Measurements from ENCODE around the gene DHPS.
"Not testable (repeated sequence)": the region's sequence is repeated elsewhere in the genome, so short reads cannot be mapped to it uniquely, and the experiment has no call there.

DHPS gene

DNA sequence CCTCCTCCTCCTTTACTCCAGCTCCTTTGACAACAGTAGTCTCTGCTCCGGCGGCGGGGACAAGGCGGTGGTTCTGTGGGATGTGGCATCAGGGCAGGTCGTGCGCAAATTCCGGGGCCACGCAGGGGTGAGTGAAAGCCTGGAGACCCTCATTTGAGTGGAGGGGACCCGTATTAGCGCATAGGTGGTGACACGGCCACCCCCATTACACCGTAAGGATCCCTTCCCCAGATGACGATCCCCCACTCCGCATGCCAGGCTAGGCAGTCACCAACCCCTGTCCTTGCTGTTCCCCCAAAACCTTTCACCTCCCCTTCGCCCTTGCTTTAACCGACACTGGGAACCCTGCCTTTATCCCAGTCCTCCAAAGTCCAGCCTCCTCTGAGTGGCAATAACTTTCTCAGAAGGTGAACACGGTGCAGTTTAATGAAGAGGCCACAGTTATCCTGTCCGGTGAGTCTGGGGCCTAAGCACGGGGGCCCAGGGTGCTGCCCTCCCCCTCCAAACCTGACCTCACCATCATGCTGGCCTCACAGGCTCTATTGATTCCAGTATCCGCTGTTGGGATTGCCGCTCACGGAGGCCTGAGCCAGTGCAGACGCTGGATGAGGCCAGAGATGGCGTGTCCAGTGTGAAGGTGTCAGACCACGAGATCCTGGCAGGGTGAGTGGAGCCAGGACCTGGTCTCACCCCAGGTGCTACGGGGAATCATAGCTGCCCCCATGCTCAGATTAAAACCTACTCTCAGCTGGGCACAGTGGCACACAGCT is 11.3 kb downstream of the DHPS start:
- no peak for DNase-seq

DNA sequence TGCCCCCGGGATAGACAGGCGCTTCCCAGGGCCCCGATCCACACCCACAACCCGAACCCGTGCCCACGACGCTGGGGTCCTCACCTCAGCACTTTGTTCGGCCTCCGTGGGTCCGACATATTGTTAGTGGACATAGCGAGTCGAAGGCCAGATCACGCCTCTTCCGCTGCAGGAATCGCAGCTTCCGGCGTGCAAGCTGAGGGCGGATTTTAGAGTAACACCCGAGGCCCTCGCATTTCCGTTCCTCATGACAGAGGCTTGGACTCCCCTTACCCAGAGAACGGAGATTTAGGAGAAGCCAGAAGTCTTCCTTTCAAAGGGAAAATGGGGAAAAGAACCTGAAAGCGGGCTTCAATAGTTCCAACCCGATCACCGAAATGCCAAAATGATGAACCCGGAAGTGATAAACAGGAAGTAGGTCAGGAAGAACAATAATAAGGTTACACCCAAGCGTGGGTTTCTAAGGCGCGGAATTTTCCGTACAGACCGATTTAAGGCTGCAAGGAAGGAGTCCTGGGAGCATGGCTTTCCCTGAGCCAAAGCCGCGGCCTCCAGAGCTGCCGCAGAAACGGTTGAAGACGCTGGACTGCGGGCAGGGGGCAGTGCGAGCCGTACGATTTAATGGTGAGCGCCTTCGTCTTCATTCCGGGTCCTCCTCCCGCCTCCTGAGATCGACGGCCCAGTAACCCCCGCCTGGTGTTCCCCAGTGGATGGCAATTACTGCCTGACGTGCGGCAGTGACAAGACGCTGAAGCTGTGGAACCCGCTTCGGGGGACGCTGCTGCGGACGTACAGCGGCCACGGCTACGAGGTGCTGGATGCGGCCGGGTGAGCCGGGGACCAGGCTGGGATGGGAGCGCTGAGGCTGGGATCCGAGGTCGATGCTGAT is 12.2 kb downstream of the DHPS start:
- DNase-seq: peak; percentile 81

DNA sequence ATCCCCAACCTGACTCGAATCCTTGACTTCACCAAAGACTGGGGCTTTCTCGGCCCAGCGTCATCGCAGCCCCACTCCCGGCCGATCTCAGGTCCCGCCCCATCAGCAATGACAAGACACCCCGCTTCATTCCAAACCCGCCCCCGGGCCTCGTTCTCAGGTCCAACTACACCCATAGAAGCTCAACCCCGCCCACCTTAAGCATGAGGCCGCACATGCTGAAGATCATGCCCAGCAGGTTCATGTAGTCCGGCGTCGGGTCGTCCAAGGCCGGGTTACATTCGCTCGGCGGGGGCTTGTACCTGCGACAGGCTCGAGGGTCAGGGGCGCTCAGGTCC is 12.8 kb downstream of the DHPS start:
- DNase-seq: peak; percentile 78

DNA sequence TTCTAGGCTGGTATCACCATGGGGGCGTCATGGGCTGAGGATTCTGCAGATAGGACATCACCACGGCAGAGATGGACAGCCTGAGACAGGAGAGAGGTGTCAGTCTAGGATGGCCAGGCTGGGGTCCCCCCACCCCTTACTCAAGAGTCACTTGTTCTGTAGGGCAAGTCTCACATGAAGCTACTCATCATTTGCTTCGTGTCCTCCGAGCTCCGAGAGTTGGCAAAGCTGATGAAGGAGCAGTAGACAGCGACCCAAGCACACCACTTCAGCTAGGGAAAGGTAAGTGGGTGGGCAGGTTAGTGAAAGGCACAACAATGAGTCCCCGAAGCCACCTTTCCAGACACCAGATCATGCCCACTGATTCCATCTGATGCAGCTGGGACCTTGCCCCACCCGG is 13.3 kb downstream of the DHPS start:
- DNase-seq: no peak

- DNase-seq: no peak
Measured at GRCh38 chr19:12667731-12668302, 13.9 kb downstream of the DHPS start.

DNA sequence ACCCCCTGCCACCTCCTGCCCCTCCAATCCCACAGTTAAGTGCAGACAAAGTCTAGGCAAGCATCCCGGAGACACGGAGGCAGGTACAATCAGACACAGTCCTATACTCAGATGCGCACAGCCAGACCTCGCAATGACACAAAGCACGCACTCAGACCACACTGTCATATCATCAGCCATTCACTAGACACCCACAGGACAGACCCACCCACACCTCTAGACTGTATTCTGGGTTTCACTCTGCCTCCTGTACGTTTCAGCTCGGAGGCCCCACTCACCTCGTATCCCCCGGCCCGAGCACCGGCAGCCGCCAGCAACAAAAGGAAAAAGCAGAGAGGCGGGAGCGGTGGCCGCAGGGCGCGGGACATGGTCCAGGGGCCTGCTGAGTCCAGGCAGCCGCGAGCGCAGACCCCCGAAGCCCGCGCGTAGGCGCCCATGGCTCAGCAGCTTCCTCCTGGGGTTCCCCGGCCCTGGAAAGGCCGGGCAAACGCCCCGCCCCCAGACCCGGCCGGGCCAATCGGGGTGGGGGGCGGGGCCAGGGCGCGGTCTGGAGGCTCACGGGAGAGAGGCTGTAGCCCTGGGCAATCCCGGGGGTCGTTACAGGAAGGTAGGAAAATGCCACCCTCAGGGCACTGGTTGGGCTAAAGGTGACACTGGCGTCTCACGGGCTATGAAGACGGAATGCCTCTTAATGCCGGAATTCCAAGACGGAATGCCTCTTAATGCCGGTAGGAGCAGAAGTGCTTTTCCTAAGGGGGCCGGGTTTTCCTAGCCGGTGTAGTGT is 15.2 kb downstream of the DHPS start, which contains the start of the genes MAN2B1 and WDR83:
Gene MAN2B1, minus strand, starts transcription at position 478 of the 784 bp plus-strand sequence. Its CDS starts 41 bp downstream, at position 437.
Gene WDR83, plus strand, starts transcription at position 543 of the 784 bp plus-strand sequence. CDS start 2,984 bp downstream, outside the sequence.
- DNase-seq: peak; percentile 85

- DNase-seq: peak; percentile 34
Measured at GRCh38 chr19:12665671-12666264, 15.9 kb downstream of the DHPS start.

GRCh38 chr19:12665281-12665573 is 16.5 kb downstream of the DHPS start:
- peak; percentile 75 for DNase-seq

GRCh38 chr19:12664406-12665280 is 17.0 kb downstream of the DHPS start:
- peak; percentile 43 for DNase-seq

DNA sequence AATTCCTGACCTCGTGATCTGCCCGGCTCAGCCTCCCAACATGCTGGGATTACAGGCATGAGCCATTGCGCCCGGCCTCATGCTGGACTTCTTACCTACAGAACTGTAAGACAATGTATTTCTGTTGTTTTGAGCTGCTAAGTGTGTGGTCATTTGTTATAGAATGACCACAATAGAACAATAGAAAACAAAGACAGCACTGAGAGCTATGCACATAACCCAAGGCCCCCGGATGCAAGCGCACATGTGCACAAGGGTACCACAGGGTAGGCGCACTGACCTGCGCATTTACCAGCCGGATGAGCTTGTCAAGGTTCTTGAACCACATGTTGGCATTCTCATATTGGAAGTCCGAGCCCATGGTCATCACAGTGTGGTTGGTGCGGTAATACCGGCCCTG is 20.7 kb downstream of the DHPS start:
- DNase-seq: no peak

GRCh38 chr19:12657966-12658365 is 23.7 kb downstream of the DHPS start:
- no peak for DNase-seq

DNA sequence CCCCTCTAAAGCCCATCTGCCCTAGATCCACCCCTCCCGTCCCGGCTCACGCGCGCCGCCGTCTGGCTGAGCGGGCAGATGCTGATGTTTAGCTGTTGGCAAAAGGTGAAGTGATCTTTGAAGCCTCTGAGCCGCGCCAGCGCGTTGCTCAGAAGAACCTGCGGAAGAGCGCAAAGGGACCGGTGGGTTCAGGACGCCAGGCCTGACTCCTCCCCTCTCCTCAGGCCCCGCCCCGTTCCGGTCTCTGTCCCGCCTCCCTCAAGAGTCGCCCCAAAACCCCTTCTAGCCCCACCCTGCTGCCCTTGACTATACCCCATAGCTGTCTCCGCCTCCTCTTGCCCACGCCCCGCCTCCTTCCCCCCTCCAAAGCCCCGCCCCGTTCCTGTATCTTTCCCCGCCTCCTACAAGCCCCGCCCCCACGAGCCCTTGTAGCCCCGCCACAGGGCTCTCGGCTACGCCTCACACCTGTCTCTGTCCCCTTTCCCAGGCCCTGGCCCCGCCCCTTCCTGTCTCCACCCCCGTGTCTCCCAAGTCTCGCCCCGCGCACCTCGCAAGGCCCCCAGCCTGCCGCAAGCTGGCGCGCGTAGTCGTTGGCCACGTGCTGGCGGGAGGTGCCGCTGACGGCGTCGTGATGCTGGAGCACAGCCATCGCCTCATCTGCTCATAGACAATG is 24.6 kb downstream of the DHPS start:
- peak; percentile 72 for DNase-seq

DNA sequence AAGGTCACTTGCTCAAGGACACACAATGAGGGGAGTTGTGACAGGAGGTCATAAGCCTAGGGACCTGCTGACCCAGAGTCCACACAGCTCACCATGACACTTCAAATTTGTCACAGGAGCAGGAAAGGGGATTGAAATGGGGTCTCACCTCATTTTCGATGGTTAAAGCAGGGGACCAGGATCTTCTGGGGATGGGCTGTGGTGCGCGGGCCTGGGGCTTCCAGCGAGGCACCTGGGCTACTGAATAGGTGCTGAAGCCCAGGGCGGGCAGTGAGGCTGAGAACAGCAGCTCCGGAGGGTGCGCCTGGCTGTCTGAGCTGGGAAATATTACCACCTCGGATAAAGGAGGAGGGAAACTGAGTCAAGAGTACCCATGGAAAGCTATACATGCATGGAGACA is 26.1 kb downstream of the DHPS start:
- DNase-seq: no peak

DNA sequence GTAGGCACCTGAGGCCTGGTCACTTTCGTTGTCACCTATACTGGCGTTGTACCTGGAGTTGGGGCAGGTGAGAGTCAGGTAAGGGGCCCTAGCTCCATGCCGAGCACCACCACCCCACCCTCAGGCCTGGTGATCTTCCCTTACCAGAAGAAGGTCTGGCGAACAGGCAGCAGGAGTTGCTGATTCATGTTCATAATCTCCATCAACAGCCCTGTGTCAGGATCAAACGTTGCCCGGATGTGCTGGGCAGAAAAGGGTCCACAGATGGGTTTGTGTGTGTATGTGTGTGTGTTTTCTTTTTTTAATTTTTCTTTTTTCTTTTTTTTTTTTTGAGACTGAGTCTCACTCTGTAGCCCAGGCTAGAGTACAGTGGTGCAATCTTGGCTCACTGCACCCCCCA is 29.5 kb downstream of the DHPS start:
- DNase-seq: no peak

DNA sequence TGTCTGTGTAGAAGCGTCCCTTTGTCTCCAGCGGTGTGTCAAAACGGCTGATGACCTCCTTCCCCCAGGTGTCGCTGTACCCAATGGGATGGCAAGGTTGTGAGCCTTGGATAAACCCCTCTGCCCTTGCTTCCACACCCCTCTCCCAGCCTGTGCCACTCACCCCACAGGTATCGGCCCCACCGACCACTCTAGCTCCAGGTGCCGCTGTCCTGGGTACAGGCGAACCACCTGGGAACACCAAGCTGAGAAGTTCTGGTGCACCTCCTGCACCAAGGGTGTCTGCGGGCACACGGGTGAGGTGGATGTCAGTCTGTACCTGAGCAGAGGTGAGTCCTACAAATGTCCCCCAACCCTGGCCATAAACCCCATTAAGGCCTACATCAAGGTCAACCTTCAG is 31.7 kb downstream of the DHPS start:
- DNase-seq: no peak

DNA sequence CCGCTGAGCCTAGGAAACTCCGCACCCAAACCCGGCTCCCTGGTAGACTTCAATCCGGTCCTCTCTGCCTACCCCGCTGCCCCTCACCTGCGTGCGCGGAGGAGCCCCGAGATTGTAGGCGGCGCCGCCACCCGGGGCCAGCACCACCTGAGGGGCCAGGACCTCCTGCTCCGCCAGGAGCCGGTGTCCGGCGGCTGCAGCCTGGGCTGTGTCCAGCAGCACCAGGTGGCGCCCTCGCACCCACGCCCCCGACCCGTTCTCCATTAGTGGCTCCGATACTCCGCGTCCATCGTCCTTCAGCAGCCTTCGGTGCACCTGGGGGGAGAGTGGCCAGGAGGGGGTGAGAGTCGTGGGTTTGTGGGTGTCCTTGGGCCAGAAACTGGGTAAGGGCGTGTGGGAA is 33.6 kb downstream of the DHPS start:
- no peak for DNase-seq

DNA sequence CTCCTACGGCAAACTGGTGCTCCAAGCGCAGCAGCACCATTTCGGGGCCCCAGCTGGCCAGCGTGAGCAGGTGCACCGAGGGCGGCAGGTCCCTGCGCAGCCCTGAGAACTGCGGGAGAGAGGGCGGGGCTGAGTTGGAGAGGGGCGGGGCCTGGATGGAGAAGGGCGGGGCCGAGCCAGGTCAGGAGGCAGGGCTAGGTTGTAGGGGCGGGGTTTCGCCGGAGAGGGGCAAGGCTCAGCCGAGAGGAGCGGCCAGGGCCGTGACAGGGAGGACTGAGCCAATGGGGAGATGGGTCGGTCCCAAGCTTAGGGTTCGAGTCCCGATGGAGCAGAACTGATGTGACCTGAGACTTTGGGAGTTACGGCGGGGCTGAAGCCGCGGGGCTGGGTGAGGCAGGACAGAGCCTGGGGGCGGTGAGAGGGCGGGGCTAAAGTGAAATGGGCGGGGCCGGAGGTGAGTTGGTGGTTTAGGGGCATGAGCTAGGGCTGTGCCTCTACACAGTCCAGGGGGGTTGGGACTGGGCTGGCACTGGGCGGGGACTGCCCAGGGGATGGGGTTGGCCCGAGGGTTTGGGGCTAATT is 34.1 kb downstream of the DHPS start:
- peak; percentile 73 for DNase-seq

DNA sequence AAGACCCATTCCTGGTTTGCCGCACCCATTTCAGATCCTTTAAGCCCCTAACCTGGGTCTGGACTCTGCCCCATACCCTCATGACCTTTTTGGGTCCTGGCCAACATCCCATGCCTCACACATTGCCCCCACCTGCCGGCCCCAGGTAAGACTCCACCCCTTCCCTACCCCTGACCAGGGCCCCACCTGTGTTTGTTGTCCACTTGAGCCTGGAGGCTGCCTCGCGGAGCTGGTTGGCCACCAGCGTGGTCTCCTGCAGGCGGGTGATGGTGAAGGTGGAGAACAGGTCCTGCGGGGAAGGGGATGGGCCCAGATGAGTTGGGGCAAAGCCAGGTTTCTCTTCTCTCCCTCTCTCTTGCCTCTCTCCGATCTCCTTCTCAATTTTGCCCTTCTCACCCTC is 34.6 kb downstream of the DHPS start:
- no peak for DNase-seq

DNA sequence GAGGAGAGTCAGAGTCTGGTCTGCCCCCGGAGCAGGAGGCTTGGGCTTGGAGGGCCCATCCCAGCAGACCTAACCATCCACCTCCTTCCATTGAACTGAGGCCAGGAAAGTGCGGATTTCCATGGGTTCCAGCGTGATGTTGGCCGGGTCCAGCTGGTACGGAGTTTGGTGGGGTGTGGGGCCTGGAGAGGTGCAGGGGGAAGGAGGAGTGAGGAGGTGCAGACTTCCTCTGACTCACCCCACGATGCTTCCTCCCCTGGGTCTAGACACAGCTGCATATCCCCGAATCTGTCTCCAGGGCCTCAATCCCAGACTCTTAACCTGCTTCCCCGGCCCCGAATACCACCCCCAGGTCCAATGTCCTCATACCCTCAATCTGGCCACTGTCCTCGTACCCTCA is 35.1 kb downstream of the DHPS start:
- no peak for DNase-seq

- not testable (repeated sequence) for DNase-seq
Measured at GRCh38 chr19:12643716-12644115, 38.0 kb downstream of the DHPS start.

DNA sequence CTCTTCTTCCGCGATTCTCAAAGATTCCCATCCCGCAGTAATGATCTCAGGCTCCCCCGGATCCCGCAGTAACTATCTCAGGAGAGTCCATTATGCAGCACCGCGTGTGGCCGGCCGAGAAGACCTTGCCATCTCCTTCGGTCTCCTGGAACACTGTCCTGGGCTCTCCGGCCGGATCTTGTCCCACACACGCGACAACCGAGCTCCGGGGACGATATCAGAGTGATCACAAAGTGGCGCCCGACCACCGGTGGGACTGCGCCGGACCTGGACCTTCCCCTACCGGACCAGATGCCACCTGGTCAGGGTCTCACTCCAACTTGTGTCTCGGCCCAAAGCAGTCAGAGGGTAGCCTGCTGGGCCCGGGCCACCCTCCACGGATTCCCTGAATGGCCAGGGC is 39.2 kb downstream of the DHPS start:
- no peak for DNase-seq
